ENCODE data around the gene CANT1. TPM values are rescaled to one million over a fixed set of nuclear protein-coding genes. Genes with fewer than 3 reads are reported as not detected.

The CANT1 gene
- total RNA-seq, 1 donor from 2014 or later = 132 TPM

DNA sequence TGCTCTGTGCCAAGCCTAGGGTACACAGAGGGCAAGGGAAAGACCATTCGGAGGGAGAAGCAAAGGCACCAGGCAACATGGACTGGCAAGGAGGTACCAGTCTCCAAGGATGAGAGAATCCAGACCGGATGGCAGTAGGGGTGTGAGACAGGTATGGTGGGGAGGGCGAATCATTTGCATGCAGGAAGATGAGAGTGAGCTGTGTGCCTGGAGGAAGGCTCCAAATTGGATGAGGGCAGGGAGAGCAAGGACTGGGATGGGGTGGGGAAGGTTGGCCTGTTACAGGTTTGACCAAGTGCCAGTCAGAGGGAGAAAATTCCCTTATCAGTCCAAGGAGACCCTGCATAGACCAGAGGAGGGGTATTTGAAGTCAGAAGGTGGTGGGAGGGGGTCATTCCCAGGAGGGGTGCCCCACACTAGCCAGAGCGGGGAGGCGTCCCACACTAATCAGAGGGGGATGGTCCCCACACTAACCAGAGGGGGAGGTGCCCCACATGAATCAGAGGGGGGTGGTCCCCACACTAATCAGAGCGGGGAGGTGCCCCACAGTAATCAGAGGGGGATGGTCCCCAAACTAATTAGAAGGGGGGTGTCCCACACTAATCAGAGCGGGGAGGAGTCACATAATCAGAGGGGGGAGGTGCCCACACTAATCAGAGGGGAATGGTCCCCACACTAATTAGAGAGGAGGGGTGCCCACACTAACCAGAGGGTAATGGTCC is 737 bp downstream of the CANT1 start:
- DNase-seq (ENCODE audit: low spot score) = no peak

DNA sequence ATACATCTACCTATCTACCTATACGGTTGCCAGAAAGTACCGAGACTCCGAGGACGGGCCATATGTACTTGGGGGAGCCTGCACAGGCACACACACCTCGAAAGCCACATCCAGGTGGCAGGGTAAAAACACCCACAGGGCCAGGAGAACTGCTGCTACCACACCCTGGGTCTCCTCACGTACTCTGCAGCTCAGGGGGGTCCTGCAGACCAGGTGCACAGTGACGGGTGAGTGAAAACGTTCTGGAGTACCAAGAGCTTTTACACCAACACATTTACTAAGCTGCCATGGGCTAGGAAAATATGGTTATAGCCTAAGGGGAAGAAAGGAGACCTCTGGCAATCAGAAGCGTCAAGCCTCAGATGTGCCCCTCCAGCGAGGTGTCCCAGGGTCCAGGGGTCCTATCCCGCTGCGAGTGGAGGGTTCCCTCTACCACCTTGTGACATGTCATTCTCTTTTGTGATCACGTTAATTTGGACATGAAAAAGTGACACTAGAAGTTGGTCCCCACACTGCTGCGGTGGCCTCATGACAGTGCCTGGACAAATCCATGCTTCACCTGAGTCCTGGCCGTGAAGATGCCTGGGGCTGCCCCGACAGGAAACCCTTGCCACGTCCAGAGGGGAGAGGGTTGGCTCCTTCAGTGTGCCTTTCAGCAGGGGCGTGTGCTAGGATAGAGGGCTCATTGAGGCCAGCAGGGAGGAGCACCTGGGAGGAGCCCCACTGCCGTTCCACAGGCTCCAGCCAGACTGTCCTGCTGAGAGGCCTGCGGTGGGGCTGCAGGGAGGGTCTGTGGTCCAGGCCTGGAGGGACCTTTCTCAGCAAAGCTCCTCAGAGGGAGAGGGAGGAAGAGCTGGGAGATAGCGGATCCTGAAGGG is 1.8 kb downstream of the CANT1 start:
- no peak for DNase-seq (ENCODE audit: low spot score)

DNA sequence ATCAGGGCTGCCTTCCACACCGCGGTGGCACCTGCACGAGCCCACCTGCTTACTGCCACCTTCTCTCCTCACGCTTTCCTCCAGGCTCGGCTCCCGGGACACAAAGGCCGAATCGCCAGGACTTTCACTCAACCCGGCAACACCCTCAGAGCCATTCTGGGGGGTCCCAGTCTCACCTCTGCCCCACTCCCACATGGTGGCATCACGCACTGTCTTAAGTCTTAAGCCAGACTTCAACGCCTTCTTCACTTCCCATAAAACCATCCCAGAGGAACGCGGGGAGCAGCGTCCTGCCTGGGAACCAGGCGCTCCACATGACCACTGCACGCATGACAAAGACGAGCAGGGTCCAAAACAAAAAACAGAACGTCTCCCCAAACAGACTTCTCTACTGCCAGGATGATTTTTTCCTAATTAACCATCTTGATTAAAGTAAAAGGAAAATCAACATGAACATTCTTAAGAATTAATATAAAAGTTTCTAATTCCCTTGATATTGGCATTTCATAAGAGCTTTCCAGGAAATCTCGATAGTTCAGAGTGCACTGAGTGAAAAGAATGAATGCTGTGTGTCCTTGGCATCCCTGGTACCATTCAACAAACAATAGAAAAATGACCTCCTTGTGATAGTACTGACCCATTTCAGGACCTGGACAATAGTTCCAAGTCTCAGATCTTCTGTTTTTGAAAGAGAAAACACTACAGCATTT is 2.6 kb downstream of the CANT1 start:
- DNase-seq (ENCODE audit: low spot score) = no peak

- DNase-seq (ENCODE audit: low spot score) = no peak
Observed at GRCh38 chr17:79006046-79006445, 3.5 kb downstream of the CANT1 start.

DNA sequence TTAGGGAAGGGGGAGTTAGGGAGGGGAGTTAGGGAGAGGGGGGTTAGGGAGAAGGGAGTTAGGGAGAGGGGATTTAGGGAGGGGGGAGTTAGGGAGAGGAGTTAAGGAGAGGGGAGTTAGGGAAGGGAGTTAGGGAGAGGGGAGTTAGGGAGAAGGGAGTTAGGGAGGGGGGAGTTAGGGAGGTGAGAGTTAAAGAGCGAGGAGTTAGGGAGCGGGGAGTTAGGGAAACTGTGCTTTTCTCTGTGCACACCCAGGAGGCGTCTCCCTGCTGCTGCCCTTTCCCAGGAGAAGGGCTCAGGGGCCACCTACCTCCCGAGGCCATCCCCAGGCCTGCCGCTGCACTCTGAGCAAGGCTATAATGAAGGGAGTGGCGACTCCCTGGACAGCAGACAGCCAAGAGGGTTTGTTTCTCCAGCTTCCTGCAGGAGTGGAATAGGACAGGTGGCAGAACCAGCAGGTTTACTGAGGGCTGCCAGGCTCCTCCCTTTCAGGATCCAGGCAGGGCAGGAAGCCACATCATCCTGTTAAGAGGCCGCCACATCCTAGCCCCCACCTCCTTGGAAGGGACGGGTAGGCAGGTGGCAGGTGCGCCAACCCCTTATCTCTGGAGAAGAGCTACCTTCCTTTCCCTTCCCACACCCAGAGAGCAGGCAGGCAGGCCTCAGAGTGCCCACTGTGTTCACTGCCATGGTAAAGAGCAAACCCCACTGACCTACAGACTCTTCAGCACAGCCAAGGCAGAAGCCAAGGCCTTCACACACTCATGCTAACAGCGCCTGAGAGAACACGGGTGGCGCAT is 4.3 kb downstream of the CANT1 start:
- DNase-seq (ENCODE audit: low spot score) = peak; percentile 65

- no peak for DNase-seq (ENCODE audit: low spot score)
Observed at GRCh38 chr17:79003661-79004411, 5.7 kb downstream of the CANT1 start.

GRCh38 chr17:79002796-79003593 is 6.6 kb downstream of the CANT1 start:
- no peak for DNase-seq (ENCODE audit: low spot score)

DNA sequence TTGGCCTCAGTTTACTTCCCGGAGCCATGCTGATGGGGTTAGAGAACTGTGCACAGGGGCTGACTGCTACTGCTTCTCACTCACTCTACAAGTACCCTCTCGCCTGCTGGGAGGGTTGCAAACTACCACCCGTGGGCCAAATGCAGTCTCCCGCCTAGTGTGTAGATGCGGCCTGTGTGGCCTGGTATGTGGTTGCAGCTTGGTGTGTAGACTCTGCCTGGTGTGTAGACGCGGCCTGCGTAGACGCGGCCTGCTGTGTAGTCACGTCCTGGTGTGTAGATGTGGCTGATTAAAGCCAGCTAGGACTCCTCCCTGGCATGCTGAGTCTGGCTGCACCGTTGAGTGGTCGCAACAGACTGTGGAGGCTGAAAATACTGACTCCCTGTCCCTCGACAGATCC is 7.3 kb downstream of the CANT1 start:
- no peak for DNase-seq (ENCODE audit: low spot score)

DNA sequence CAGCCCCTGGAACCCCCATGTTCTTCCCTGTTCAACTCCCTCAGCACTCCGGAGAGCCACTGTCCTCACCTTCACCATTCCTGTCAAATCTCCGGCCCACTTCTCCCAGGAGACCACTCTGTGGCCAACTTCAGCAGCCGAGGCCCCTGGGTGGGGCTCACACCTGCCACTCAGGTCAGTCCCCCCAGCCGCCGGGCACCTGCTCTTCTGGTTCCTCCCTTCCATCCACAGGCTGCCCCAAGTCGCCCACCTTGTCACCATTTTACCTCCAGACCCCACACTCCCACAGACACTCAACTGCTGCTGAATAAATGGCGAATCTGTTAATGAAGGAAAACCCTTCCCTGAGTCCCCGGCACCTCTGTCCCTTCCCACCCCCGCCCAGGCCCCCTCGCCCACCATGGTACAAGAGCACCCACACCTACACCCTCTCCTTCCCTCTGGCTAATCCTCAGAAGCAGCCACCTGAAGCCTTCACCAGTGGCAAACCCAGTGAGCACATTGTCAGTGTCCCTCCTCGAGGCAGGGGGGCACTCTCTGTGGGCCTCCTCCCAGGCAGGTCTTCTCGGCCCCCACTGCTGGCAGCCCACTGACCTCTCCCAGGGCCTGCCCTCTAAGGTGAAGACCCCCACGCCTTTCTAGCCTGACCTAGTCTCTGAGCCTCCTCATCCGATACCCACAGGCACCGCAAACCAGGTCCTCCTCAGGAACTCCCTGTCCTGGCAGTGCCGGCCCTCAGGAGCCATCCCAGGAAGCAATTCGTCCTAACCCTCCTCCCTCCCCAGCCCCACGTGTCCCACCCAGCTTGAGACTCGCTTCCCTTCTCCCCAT is 8.2 kb downstream of the CANT1 start:
- no peak for DNase-seq (ENCODE audit: low spot score)

DNA sequence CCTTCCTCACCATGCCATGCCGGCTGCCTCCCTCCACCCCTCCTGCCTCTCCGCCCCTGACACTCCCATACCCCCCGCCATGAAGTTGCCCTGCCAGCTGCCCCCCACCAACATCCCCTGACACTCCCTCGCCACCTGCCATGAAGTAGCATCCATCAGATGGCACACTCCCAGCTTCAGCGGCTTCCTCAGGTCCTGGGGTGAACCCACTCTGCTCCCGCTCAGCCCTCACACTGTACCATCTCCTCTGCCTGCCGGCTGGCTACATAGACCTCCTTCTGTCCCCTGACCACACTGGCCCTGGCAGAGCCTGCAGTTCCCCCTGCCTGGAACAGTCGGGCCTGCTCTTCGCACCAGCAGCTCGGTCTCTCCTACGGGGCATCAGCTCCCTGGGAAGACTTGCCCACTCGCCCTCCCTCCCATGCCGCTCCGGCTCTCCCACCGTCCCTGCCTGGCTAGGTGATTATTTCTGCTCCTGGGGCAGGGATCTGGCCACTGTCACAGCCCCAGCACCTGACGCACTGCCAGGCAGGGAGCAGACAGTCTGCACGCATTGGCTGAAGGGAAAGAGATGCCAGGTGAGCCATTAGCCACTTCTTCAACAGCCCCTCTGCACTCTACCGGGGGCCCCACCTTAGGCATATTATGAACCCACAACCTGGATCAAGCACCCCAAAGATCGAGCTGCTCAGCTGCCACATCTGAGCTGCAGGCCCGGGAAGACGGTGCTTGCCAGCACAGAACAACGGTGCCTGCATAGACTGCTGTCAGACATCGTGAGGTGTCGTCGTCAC is 9.0 kb downstream of the CANT1 start:
- no peak for DNase-seq (ENCODE audit: low spot score)

DNA sequence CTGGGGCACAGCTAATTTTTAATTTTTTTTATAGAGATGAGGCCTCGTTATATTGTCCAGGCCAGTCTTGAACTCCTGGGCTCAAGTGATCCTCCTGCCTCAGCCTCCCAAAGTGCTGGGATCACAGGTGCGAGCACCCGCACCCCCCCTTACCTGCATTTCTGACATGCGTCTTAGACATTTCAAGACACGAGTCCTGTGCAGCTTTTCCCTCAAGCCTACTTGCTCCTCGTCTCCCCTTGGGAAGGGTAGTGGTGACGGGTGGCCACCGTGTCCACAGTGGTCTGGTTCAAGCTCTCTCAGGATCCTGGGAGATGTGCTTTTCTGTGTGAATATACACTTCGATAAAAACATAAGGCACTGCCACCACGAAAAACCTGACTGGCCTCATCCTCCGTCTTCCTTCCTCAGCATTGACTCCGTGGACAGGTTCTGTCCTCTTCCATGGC is 9.6 kb downstream of the CANT1 start:
- no peak for DNase-seq (ENCODE audit: low spot score)

DNA sequence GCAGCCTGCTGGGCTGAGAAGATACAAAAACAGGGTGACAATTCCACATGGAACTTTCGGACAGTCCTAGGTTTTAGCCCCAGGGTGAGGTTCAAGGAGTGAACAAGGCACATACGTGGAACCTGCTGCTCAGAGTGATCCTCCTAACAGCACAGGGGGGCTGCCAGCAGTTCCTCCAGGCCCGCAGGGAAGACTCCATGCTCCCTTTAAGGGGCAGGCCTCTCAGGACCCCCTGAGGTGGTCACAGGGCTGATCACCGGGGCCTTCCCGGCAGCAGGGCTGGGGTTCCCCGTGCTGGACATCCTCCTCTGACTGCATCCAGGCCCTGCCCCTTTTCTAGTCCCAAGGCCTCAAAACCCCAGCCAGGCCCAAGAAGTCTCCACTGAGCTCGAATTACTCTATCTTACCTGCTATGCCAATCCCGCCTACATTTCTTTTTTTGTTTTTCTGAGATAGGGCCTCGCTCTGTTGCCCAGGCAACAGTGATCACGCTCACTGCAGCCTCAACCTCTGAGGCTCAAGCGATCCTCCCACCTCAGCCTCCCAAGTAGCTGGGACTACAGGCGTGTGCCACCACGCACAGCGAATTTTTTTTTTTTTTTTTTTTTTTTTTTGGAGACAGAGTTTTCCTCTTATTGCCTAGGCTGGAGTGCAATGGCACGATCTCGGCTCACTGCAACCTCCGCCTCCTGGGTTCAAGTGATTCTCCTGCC is 10.4 kb downstream of the CANT1 start:
- DNase-seq (ENCODE audit: low spot score) = no peak

- peak; percentile 63 for DNase-seq (ENCODE audit: low spot score)
Observed at GRCh38 chr17:78998311-78999055, 11.1 kb downstream of the CANT1 start.

GRCh38 chr17:78997881-78998280 is 11.7 kb downstream of the CANT1 start:
- no peak for DNase-seq (ENCODE audit: low spot score)

GRCh38 chr17:78997231-78997741 is 12.3 kb downstream of the CANT1 start:
- DNase-seq (ENCODE audit: low spot score) = no peak

- DNase-seq (ENCODE audit: low spot score) = no peak
Observed at GRCh38 chr17:78996781-78997201, 12.8 kb downstream of the CANT1 start.
